GM23338 (cell line): Measurements from ENCODE around the gene ANKRD49. TPM values are rescaled to one million over a fixed set of nuclear protein-coding genes. Genes with fewer than 3 reads are reported as not detected.

Experiments used
- CTCF ChIP-seq, 2 experiments: fragments of 200-600 bp in 1 of 2; sonication (generic) in 1 of 2; conservative IDR thresholded peaks; 2 replicates each; pipeline versions ENCODE4 v1.5.1 to v1.6.1; 2016 to 2017; ENCODE audit warnings: antibody characterized with exemption in 2 of 2, low read depth in 2 of 2, mild to moderate bottlenecking in 2 of 2, moderate library complexity in 1 of 2
- ETS1 ChIP-seq: IDR thresholded peaks from 2 replicates; pipeline ENCODE4 v1.6.1; 2016; ENCODE audit warnings: antibody characterized with exemption
- EZH2 ChIP-seq: fragments of 200-600 bp; sonication (generic); IDR thresholded peaks from one replicate; pipeline ENCODE4 v1.8.0; 2017; ENCODE audit warnings: antibody characterized with exemption, mild to moderate bottlenecking, low read depth; ENCODE audit not compliant: unreplicated experiment
- EZH2phosphoT487 ChIP-seq: fragments of 200-600 bp; sonication (generic); IDR thresholded peaks from one replicate; pipeline ENCODE4 v1.8.1; 2018; ENCODE audit warnings: antibody characterized with exemption; ENCODE audit not compliant: unreplicated experiment
- POLR2AphosphoS5 ChIP-seq: IDR thresholded peaks from 2 replicates; pipeline ENCODE4 v1.6.1; 2016; ENCODE audit warnings: antibody characterized with exemption, low read depth
- REST ChIP-seq: IDR thresholded peaks from one replicate; pipeline ENCODE4 v1.6.1; 2018; ENCODE audit warnings: antibody characterized with exemption; ENCODE audit not compliant: unreplicated experiment
- STAT1 ChIP-seq: IDR thresholded peaks from one replicate; pipeline ENCODE4 v1.6.1; 2016; ENCODE audit warnings: antibody characterized with exemption; ENCODE audit not compliant: unreplicated experiment
- ZNF462 ChIP-seq: fragments of 250-450 bp; sonication (Bioruptor Pico); IDR thresholded peaks from 2 replicates; pipeline ENCODE4 v1.5.0; 2020; ENCODE audit warnings: mild to moderate bottlenecking, moderate library complexity
- polyA plus RNA-seq: library from polyadenylated mRNA; unstranded; fragments of >200 nt; fragmentation: Nextera tagmentation; extraction: Ambion mirVana; gene quantifications from 2 replicates; pipeline ENCODE4 v1.2.1, GENCODE V29; 2016
- total RNA-seq: library from RNA; depleted of rRNA; stranded (reverse); fragments of >200 nt; shearing (Covaris generic); gene quantifications from 2 replicates; pipeline ENCODE4 v1.2.3, GENCODE V29; 2014

Gene ANKRD49
- total and polyA plus RNA-seq, 2 experiments from 2014 or later: 16.0 to 35.2 TPM

GRCh38 chr11:94544646-94545263 is 51.0 kb downstream of the ANKRD49 start (continued):
- TF ChIP-seq ZNF462 (CRISPR knock-in tag): no peak
- TF ChIP-seq REST: no peak
- TF ChIP-seq EZH2phosphoT487: no peak
- TF ChIP-seq POLR2AphosphoS5: no peak
- TF ChIP-seq EZH2: no peak
- TF ChIP-seq STAT1: no peak
- no peak for TF ChIP-seq CTCF (conservative IDR thresholded peaks at IDR 0.05; ENCODE audit: low read depth in 2 of 2)
- TF ChIP-seq ETS1: no peak
